HG03196 (cell line): ENCODE results near the gene NT5C3A.
"Not testable (repeated sequence)": the region's sequence is repeated elsewhere in the genome, so short reads cannot be mapped to it uniquely, and the experiment has no call there.

ENCODE experiments used
- ATAC-seq: cut with Tn5 transposase; IDR thresholded peaks from one replicate; pipeline ENCODE4 v1.9.1; 2021; ENCODE audit not compliant: unreplicated experiment

The NT5C3A gene

GRCh38 chr7:33062023-33062781 lies at the start of gene NT5C3A:
NT5C3A (minus strand) TSS chr7:33062776; CDS start chr7:33062705, 71 bp downstream.
- ATAC-seq: peak; percentile 37

GRCh38 chr7:33111614-33112013 lies 49.0 kb upstream of the NT5C3A start:
- ATAC-seq: no peak

GRCh38 chr7:33109758-33110238 lies 47.2 kb upstream of the NT5C3A start:
- ATAC-seq: no peak

GRCh38 chr7:33109005-33109757 lies 46.6 kb upstream of the NT5C3A start, which contains the start of gene RP9:
RP9 (minus strand) TSS chr7:33109404; CDS start chr7:33109372, 32 bp downstream.
- ATAC-seq: peak; percentile 87

- no peak for ATAC-seq
These were observed 46.0 kb upstream of the NT5C3A start for GRCh38 chr7:33108554-33109004.

GRCh38 chr7:33107136-33108066 lies 44.8 kb upstream of the NT5C3A start:
- ATAC-seq: no peak

- no peak for ATAC-seq
These were observed 39.3 kb upstream of the NT5C3A start for GRCh38 chr7:33101906-33102305.

GRCh38 chr7:33100770-33101169 lies 38.2 kb upstream of the NT5C3A start:
- ATAC-seq: no peak

- no peak for ATAC-seq
These were observed 36.8 kb upstream of the NT5C3A start for GRCh38 chr7:33099154-33099940.

GRCh38 chr7:33094745-33095275 lies 32.2 kb upstream of the NT5C3A start:
- not testable (repeated sequence) for ATAC-seq

GRCh38 chr7:33093266-33093665 lies 30.7 kb upstream of the NT5C3A start:
- no peak for ATAC-seq

GRCh38 chr7:33091641-33092191 lies 29.1 kb upstream of the NT5C3A start:
- ATAC-seq: no peak

GRCh38 chr7:33091111-33091531 lies 28.5 kb upstream of the NT5C3A start:
- no peak for ATAC-seq

GRCh38 chr7:33089142-33089541 lies 26.6 kb upstream of the NT5C3A start:
- ATAC-seq: no peak

GRCh38 chr7:33087858-33088257 lies 25.3 kb upstream of the NT5C3A start:
- ATAC-seq: no peak

- no peak for ATAC-seq
These were observed 24.8 kb upstream of the NT5C3A start for GRCh38 chr7:33087356-33087755.

GRCh38 chr7:33079763-33080690 lies 17.5 kb upstream of the NT5C3A start:
- ATAC-seq: no peak

GRCh38 chr7:33079096-33079495 lies 16.5 kb upstream of the NT5C3A start:
- ATAC-seq: no peak
